HG03521 (cell line): Measurements from ENCODE around the gene ABCC1.

Experiments
- ATAC-seq: cut with Tn5 transposase; IDR thresholded peaks from one replicate; pipeline ENCODE4 v1.9.1; 2021; ENCODE audit warnings: mild to moderate bottlenecking, moderate library complexity; ENCODE audit not compliant: unreplicated experiment

ABCC1 gene

GRCh38 chr16:16073891-16074881, 124.8 kb downstream of the ABCC1 start:
- ATAC-seq, result no peak

- no peak for ATAC-seq
Measured at GRCh38 chr16:16075488-16076422, 126.3 kb downstream of the ABCC1 start.

GRCh38 chr16:16076423-16076813, 127.0 kb downstream of the ABCC1 start:
- ATAC-seq, result no peak

- no peak for ATAC-seq
Measured at GRCh38 chr16:16080465-16081065, 131.1 kb downstream of the ABCC1 start.

GRCh38 chr16:16081141-16081540, 131.7 kb downstream of the ABCC1 start:
- ATAC-seq, result no peak

GRCh38 chr16:16082255-16082654, 132.8 kb downstream of the ABCC1 start:
- ATAC-seq, result no peak

GRCh38 chr16:16083421-16084156, 134.2 kb downstream of the ABCC1 start:
- ATAC-seq, result no peak

- no peak for ATAC-seq
Measured at GRCh38 chr16:16084874-16085273, 135.5 kb downstream of the ABCC1 start.

- no peak for ATAC-seq
Measured at GRCh38 chr16:16086653-16087446, 137.4 kb downstream of the ABCC1 start.

GRCh38 chr16:16090238-16090637, 140.8 kb downstream of the ABCC1 start:
- no peak for ATAC-seq

GRCh38 chr16:16092925-16093627, 143.7 kb downstream of the ABCC1 start:
- no peak for ATAC-seq

- ATAC-seq, result no peak
Measured at GRCh38 chr16:16093628-16094332, 144.4 kb downstream of the ABCC1 start.

- no peak for ATAC-seq
Measured at GRCh38 chr16:16095646-16096045, 146.2 kb downstream of the ABCC1 start.

- ATAC-seq, result no peak
Measured at GRCh38 chr16:16096121-16096857, 146.9 kb downstream of the ABCC1 start.

- ATAC-seq, result no peak
Measured at GRCh38 chr16:16096858-16097213, 147.4 kb downstream of the ABCC1 start.

- no peak for ATAC-seq
Measured at GRCh38 chr16:16099320-16099719, 149.9 kb downstream of the ABCC1 start.

GRCh38 chr16:16100631-16101030, 151.2 kb downstream of the ABCC1 start:
- ATAC-seq, result no peak

GRCh38 chr16:16101585-16101984, 152.2 kb downstream of the ABCC1 start:
- ATAC-seq, result no peak
